GM19025 (cell line): ENCODE measurements around the gene TDRD3.

Source experiments
- ATAC-seq: cut with Tn5 transposase; IDR thresholded peaks from one replicate; pipeline ENCODE4 v1.9.1; 2021; ENCODE audit warnings: mild to moderate bottlenecking, low read depth, moderate library complexity; ENCODE audit not compliant: unreplicated experiment

Gene TDRD3

GRCh38 chr13:60572003-60572798, 175.2 kb downstream of the TDRD3 start:
- ATAC-seq = no peak

DNA sequence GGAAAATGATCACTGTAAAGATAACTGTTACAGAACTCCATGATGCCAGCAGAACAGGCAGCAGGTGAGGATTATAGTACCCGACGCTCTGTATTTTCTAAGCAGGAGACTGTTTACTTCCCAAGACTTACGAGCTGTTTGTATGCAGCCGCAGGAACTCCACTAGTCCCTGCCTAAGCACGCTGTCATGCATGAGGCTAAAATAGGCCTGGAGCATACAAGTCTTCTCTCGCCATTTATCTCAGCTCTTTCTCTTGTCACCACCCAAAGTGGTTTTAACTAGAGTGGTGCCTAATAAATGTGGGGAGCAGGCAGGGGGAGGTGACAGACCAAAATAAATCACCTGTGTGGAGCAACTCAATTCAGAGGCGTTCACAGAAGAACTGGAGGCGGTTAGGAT, 175.8 kb downstream of the TDRD3 start:
- ATAC-seq = no peak

- no peak for ATAC-seq
Observed at GRCh38 chr13:60574735-60575134, 177.7 kb downstream of the TDRD3 start.

DNA sequence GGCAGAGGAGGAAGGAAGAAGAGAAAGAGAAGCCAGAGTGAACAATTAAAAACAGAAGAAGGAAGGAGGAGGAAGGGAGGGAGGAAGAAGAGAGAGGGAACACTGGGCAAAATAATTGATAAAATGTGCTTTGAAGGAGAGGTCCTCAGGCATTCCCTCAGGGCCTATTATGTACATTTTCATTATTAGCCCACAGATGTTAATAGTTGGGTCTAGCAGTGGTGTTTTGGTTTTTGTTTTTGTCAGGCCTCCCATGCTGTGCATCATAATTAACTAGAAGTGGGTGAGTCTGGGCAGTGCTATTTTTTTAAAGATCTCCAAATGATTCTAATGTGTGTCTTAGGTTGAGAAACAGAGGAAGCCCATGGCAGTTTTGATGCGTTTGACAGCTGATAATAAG, 178.1 kb downstream of the TDRD3 start:
- ATAC-seq = no peak

- no peak for ATAC-seq
Observed at GRCh38 chr13:60577761-60578160, 180.7 kb downstream of the TDRD3 start.

DNA sequence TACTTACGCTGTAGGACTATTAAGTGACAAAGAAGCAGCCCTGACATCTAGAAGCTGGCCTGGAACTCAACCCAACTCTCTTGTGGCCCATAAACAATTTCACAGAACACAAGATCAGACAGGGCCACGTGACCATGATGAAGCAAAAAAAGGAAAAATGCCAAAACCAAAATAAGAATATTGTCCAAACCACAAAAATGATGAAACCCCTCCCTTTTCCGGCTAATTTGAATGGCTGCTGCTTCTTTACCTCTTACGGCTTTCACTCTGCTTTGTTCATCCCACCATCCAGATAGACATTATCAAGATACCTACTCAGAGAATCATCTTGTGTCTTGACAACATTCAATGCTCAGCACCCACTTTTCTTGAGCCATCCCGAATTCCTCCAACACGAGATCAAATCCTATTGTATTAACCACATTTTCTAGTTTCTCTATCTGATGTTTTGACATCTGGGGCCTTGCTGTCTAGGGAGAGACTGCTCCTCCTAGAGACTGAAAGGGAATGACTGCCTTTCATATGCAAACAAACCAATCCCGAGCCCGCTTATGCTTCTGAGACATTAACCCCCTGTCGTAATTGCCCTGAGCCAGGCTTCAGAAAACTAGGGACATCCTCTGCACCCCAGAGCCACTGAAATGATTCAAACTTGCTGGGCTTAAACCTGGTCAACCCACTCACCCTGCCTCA, 186.3 kb downstream of the TDRD3 start:
- ATAC-seq = no peak

GRCh38 chr13:60583911-60584753, 187.1 kb downstream of the TDRD3 start:
- ATAC-seq = no peak

DNA sequence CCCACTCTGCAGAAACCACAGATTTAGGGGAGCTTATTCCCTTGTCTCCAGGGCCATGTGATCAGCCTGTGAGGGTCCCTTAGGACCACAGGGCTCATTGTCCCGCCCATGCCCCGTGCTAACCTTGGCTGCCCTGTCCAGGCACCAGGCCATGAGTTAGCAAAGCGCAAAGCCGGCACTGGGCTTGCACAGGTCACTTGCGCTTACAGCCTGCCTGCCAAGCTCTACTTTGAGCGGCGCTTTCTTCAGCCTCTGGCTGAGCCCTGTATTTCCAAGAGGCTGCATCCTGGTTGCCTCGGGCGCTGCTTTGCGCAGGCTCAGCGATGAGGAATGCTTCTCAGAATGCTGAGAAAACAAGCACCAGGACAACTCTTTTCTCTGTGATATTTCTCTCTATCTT, 188.0 kb downstream of the TDRD3 start:
- no peak for ATAC-seq

DNA sequence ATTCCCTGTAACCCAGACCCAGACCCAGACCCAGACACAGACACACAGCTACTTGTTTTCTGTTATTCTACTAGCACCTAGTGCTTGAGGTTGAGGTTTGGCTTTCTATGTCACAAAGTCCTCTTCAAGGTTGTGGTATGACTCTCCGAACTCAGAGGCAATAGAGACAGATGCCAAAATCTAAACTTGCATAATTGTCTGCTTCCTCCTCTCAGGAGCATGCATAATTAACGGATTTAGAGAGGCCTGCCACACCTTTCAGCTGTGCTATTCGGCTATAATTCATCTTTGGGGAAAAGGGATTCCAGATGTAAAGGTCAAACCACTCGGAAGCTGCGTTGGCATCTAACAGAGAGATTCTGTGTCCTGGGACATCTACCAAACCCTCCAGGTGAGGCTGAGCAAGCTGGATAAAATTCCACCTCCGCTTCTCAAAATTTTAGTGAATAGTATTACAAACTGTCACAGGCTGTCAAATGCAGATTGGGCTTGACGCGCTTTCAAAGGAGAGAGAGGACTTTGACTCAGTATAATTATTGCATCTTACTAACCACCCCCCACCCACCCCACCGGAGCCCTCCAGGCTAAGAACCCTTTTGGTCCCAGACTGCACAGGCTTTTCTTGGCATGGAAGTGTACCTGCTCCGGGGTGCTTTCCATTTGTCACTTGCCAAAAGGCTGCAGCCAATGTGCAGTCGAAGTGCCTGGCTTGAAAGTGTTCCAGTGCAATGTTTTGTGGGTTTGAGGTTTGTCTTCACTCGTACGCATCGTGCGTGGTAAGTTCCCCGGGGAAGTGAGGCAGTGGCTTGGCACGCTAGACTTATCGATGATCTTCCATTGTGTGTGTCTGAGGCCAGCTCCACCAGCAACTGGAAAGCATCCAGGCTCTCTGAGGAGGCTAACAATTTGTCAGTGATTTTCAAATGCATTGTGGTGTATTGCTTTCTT, 194.1 kb downstream of the TDRD3 start:
- ATAC-seq = no peak

- ATAC-seq = no peak
Observed at GRCh38 chr13:60603049-60603448, 206.0 kb downstream of the TDRD3 start.

DNA sequence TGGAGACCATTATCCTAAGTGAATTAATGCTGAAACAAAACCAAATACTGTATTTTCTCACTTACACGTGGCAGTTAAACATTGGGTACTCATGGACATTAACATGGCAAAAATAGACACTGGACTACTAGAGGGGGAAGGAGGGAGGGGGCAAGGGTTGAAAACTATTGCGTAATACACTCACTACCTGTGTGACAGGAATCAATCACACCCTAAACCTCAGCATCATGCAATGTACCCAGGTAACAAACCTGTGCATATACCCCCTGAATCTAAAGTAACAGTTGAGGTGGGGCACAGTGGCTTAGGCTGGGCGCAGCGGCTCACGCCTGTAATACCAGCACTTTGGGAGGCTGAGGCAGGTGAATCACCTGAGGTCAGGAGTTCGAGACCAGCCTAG, 207.0 kb downstream of the TDRD3 start:
- no peak for ATAC-seq

DNA sequence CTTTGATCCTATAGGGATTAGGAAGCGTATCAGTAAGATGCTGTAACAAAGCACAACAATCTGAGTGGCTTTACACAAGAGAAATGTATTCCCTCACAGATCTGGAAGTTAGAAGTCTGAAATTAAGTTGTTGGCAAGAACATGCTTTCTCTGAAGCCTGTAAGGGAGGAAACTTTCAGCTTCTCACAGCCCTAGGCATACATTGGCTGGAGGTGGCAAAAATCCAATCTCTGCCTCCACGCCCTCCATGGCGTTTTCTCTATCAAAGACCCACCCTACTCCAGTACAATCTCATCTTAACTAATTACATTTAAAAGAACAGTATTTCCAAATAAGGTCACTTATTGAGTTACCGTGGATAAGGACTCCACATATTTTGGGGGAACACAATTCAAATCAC, 211.9 kb downstream of the TDRD3 start:
- no peak for ATAC-seq

- no peak for ATAC-seq
Observed at GRCh38 chr13:60611523-60611922, 214.5 kb downstream of the TDRD3 start.

DNA sequence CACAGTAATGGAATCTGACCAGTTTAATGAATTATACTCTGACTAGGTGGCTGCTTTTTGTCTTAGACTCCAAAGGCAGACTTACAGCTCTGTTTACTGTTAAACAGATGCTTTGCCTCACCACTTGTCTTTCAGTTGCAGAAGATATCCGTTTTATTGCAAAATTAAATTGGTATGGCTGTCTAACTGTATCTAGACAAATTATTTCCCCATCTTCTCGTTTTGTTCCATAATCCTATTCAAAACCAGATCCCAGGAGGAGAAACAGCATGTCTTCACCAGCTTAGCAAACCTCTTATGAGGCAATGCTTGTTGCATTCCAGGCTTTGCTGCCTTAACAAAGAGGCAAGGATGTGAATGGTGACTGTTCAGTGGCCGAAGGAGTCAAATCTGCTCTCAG, 215.6 kb downstream of the TDRD3 start:
- ATAC-seq = no peak

- ATAC-seq = no peak
Observed at GRCh38 chr13:60613080-60613479, 216.1 kb downstream of the TDRD3 start.

- no peak for ATAC-seq
Observed at GRCh38 chr13:60617991-60618733, 221.1 kb downstream of the TDRD3 start.

DNA sequence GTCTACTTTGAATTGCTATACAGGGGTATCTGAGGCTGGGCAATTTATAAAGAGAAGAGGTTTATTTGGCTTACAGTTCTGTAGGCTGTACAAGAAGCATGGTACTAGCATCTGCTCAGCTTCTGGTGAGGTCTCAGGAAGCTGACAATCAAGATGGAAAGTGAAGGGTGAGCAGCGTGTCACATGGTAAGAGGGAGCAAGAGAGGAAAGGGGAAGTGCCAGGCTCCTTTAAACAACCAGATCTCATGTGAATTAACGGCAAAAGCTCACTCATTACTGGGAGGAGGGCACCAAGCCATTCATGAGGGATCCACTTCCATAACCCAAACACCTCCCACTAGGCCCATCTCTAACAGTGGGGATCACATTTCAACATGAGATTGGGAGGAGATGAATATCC, 222.4 kb downstream of the TDRD3 start:
- ATAC-seq = no peak

DNA sequence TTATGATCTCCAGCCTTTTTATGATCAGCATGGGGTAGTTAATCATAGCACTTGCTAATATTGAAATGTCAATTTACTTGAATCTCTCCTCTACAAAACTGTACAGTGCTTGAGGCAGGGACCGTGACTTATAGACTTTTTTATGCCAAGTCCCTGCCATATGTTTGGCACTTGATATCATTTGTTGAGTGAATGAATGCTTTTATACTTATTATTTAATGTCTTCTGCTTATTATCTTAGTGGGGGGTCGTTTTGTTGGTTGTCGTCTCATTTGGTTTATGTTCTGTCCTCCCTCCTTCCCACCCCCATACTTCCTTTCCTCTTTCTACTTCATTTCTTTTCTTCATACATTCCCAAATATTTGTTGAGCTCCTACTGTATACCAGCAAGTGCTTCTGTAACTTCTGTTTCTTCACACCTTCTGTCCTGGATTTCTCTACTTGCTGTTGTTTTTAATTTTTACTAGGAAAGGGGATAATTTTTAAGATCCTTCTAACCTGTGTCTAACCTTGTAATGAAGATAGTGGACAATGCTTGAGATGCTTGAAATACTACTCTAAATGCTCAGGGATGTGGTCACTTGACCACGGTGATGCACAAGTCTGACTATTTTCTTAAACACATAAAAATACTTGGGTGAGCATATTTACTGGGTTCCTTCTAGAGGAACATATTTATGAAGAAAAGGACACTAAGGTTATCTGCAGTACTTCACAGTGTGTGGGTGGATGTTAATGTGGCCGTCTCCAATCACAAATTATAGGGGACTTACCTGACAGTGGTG, 223.8 kb downstream of the TDRD3 start:
- no peak for ATAC-seq

DNA sequence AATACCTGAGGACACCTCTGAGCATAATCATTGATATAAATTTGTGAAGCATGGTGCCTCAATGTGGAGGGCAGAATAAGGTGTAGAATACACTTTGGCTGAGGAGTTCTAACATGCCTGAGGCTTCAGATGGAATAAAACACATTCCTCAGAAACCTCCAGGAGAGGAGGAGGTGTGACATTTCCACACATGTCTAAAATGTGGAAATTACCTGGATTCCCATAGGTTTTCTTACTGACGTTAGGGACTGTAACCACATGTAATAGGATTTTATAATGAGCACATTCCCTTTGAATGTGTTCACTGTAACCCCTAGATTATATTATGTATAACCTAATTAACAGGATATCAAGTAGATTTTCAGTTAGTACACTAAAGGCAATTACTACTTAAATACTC, 226.1 kb downstream of the TDRD3 start:
- no peak for ATAC-seq
